ENCODE results near the gene PDE4B.
"Not testable (repeated sequence)": the region's sequence is repeated elsewhere in the genome, so short reads cannot be mapped to it uniquely, and the experiment has no call there.

PDE4B gene

GRCh38 chr1:65998763-65999583, 206.3 kb downstream of the PDE4B start:
- DNase-seq, result no peak

- DNase-seq, result no peak
These were observed 207.4 kb downstream of the PDE4B start for GRCh38 chr1:66000033-66000637.

- DNase-seq, result no peak
These were observed 211.0 kb downstream of the PDE4B start for GRCh38 chr1:66003690-66004089.

- DNase-seq, result not testable (repeated sequence)
These were observed 213.8 kb downstream of the PDE4B start for GRCh38 chr1:66006534-66006933.

- no peak for DNase-seq
These were observed 219.6 kb downstream of the PDE4B start for GRCh38 chr1:66012106-66012784.

GRCh38 chr1:66013371-66013770, 220.7 kb downstream of the PDE4B start:
- DNase-seq, result no peak

- no peak for DNase-seq
These were observed 230.4 kb downstream of the PDE4B start for GRCh38 chr1:66022904-66023620.

- no peak for DNase-seq
These were observed 232.5 kb downstream of the PDE4B start for GRCh38 chr1:66025188-66025587.

GRCh38 chr1:66028035-66028434, 235.3 kb downstream of the PDE4B start:
- DNase-seq, result no peak

GRCh38 chr1:66033781-66034180, 241.1 kb downstream of the PDE4B start:
- DNase-seq, result no peak

GRCh38 chr1:66035616-66036245, 243.0 kb downstream of the PDE4B start:
- DNase-seq, result no peak

GRCh38 chr1:66041654-66042053, 249.0 kb downstream of the PDE4B start:
- DNase-seq, result no peak

- DNase-seq, result no peak
These were observed 250.5 kb downstream of the PDE4B start for GRCh38 chr1:66043186-66043585.

- DNase-seq, result no peak
These were observed 252.2 kb downstream of the PDE4B start for GRCh38 chr1:66044912-66045311.

- no peak for DNase-seq
These were observed 253.7 kb downstream of the PDE4B start for GRCh38 chr1:66046415-66046814.

- DNase-seq, result no peak
These were observed 255.3 kb downstream of the PDE4B start for GRCh38 chr1:66048011-66048410.

GRCh38 chr1:66050123-66050522, 257.4 kb downstream of the PDE4B start:
- no peak for DNase-seq

- no peak for DNase-seq
These were observed 257.9 kb downstream of the PDE4B start for GRCh38 chr1:66050633-66051032.

- DNase-seq, result no peak
These were observed 262.4 kb downstream of the PDE4B start for GRCh38 chr1:66055092-66055491.

GRCh38 chr1:66057448-66057847, 264.8 kb downstream of the PDE4B start:
- not testable (repeated sequence) for DNase-seq

- no peak for DNase-seq
These were observed 265.9 kb downstream of the PDE4B start for GRCh38 chr1:66058558-66058957.

GRCh38 chr1:66067219-66067618, 274.5 kb downstream of the PDE4B start:
- not testable (repeated sequence) for DNase-seq

Data from effector CD8-positive, alpha-beta T cell (primary cell).